Endothelial cell of umbilical vein (primary cell): Measurements from ENCODE around the gene ME3. TPM values are rescaled to one million over a fixed set of nuclear protein-coding genes. Genes with fewer than 3 reads are reported as not detected.

Experiments
- BruUV-seq: library from RNA; stranded (reverse); fragments of 400-500 nt; replicated peaks from 2 replicates; lab custom pipeline; 2021; lab: Mats Ljungman, UMichigan
- CTCF ChIA-PET: fragments of 300-600, 350-600 bp; sonication (Branson Sonifier 250); formaldehyde crosslinking; loops from one replicate; lab custom pipeline; 2021; ENCODE audit warnings: antibody characterized with exemption, inconsistent platforms; lab: Charles Lee
- POLR2A ChIA-PET: fragments of 300-600, 350-600 bp; sonication (Branson Sonifier 250); formaldehyde crosslinking; loops from one replicate; lab custom pipeline; 2021; ENCODE audit warnings: antibody characterized with exemption, inconsistent platforms; lab: Charles Lee
- DNase-seq: peaks from one replicate; pipeline ENCODE4 v3.0.0-alpha.2; 2011; ENCODE audit warnings: low read depth, low spot score
- FAIRE-seq: peaks from 2 replicates; lab custom pipeline; 2011; peaks lifted over from hg19 to GRCh38; lab: Jason Lieb, UNC
- H2AFZ ChIP-seq: 2 replicates; pipeline ENCODE4 v1.6.0; 2012; ENCODE audit warnings: low read depth, low read length, control low read depth, inconsistent platforms
- H3K27ac ChIP-seq: 2 replicates; pipeline ENCODE4 v1.5.1; 2011; ENCODE audit warnings: low read depth, mild to moderate bottlenecking, control low read depth, low read length, moderate library complexity; ENCODE audit not compliant: insufficient read depth
- H3K27me3 ChIP-seq, 2 experiments: 2 replicates each; pipeline versions ENCODE4 v1.6.0 to v1.6.1; 2011; ENCODE audit warnings: low read length in 2 of 2, mixed read lengths in 1 of 2; ENCODE audit not compliant: control insufficient read depth in 2 of 2, insufficient read depth in 2 of 2
- H3K36me3 ChIP-seq, 2 experiments: 2 replicates in 1 of 2; 3 replicates in 1 of 2; pipeline ENCODE4 v1.5.1; 2011; ENCODE audit warnings: low read length in 2 of 2, mild to moderate bottlenecking in 1 of 2, moderate library complexity in 1 of 2; ENCODE audit not compliant: control insufficient read depth in 2 of 2, insufficient read depth in 2 of 2; ENCODE audit errors: extremely low read depth in 1 of 2
- H3K4me1 ChIP-seq: 3 replicates; pipeline ENCODE4 v1.5.1; 2011; ENCODE audit warnings: mild to moderate bottlenecking, low read length; ENCODE audit not compliant: control insufficient read depth, insufficient read depth; ENCODE audit errors: extremely low read depth
- H3K4me2 ChIP-seq: 2 replicates; pipeline ENCODE4 v1.6.1; 2011; ENCODE audit warnings: low read length, control low read depth, mixed read lengths; ENCODE audit not compliant: insufficient read depth
- H3K4me3 ChIP-seq, 3 experiments: fragments of 200-600 bp in 1 of 3; sonication (generic), shearing (Covaris generic) in 1 of 3; replicated peaks in 1 of 3; 2 replicates each; pipeline ENCODE4 v1.5.1; 2011 to 2016; ENCODE audit warnings: control low read depth in 3 of 3, low read length in 3 of 3, mild to moderate bottlenecking in 2 of 3, inconsistent platforms in 1 of 3, low read depth in 1 of 3, moderate library complexity in 1 of 3; ENCODE audit not compliant: insufficient read depth in 1 of 3
- H3K79me2 ChIP-seq: 2 replicates; pipeline ENCODE4 v1.6.0; 2012; ENCODE audit warnings: low read length, inconsistent platforms; ENCODE audit not compliant: control insufficient read depth, insufficient read depth
- H3K9ac ChIP-seq: replicated peaks from 2 replicates; pipeline ENCODE3; 2011; ENCODE audit warnings: low read length, control low read depth; ENCODE audit not compliant: insufficient read depth; ENCODE audit errors: extremely low read depth
- H3K9me1 ChIP-seq: replicated peaks from 3 replicates; pipeline ENCODE4 v1.6.0; 2011; ENCODE audit warnings: mild to moderate bottlenecking, low read length; ENCODE audit not compliant: control insufficient read depth, insufficient read depth; ENCODE audit errors: extremely low read depth
- H3K9me3 ChIP-seq: replicated peaks from 2 replicates; pipeline ENCODE4 v1.5.1; 2012; ENCODE audit warnings: low read length, inconsistent platforms; ENCODE audit not compliant: control insufficient read depth, insufficient read depth
- H4K20me1 ChIP-seq: replicated peaks from 2 replicates; pipeline ENCODE3; 2011; ENCODE audit warnings: mild to moderate bottlenecking, low read length; ENCODE audit not compliant: control insufficient read depth, insufficient read depth; ENCODE audit errors: extremely low read depth
- EZH2 ChIP-seq: IDR thresholded peaks from 2 replicates; pipeline ENCODE4 v1.6.1; 2012; ENCODE audit warnings: borderline replicate concordance, low read depth, mild to moderate bottlenecking, moderate library complexity, low read length, inconsistent platforms; ENCODE audit not compliant: severe bottlenecking
- FOS ChIP-seq: IDR thresholded peaks from 2 replicates; pipeline ENCODE4 v1.6.1; 2011; ENCODE audit warnings: mild to moderate bottlenecking, low read length, moderate library complexity, borderline replicate concordance; ENCODE audit not compliant: insufficient read depth
- GATA2 ChIP-seq: IDR thresholded peaks from 2 replicates; pipeline ENCODE4 v1.7.0; 2011; ENCODE audit warnings: low read depth, mild to moderate bottlenecking, moderate library complexity, mixed read lengths, low read length; ENCODE audit not compliant: insufficient read length, insufficient read depth
- JUN ChIP-seq: IDR thresholded peaks from 2 replicates; pipeline ENCODE4 v1.6.1; 2011; ENCODE audit warnings: borderline replicate concordance, low read depth; ENCODE audit not compliant: insufficient read length, insufficient read depth
- MAX ChIP-seq: IDR thresholded peaks from 2 replicates; pipeline ENCODE4 v1.6.1; 2011; ENCODE audit not compliant: insufficient read depth, insufficient read length
- MYC ChIP-seq: IDR thresholded peaks from one replicate; pipeline ENCODE4 v1.6.1; 2011; ENCODE audit warnings: mild to moderate bottlenecking, low read depth, low read length
- POLR2A ChIP-seq: IDR thresholded peaks from 2 replicates; pipeline ENCODE4 v1.6.1; 2012; ENCODE audit warnings: low read depth, mild to moderate bottlenecking, control low read depth, low read length
- POLR2AphosphoS5 ChIP-seq: IDR thresholded peaks from 2 replicates; pipeline ENCODE4 v1.6.1; 2012; ENCODE audit warnings: low read depth, mild to moderate bottlenecking, control low read depth, low read length, moderate library complexity; ENCODE audit not compliant: insufficient read depth
- dilution Hi-C: fragments of 300-500 bp; cut with MboI; formaldehyde crosslinking; loops from one replicate; pipeline ENCODE4 v1.15.0; 2019; ENCODE audit warnings: low sequenced_read_pairs; ENCODE audit not compliant: extremely low pct_ligation_motif_present
- intact Hi-C: fragments of 100-400 bp; cut with micrococcal nuclease; formaldehyde crosslinking; loops from one replicate; pipeline ENCODE4 v1.10.0; 2022
- polyA plus RNA-seq, 4 experiments: library from polyadenylated mRNA; depleted of rRNA in 3 of 4; stranded (reverse) in 3 of 4; unstranded in 1 of 4; fragments of >200 nt; gene quantifications; 2 replicates each; pipeline versions ENCODE4 v1.2.1 to v1.2.3, GENCODE V29; 2011 to 2012; ENCODE audit warnings: missing spikeins in 1 of 4
- total RNA-seq: library from RNA; stranded (reverse); gene quantifications from 2 replicates; pipeline ENCODE4 v1.2.3, GENCODE V29; 2021
- TF ChIP-seq, protein P1 (sequence below), 2 donors: IDR thresholded peaks; 1 replicate in 1 of 2; 2 replicates in 1 of 2; pipeline ENCODE4 v1.5.1; 2011; ENCODE audit warnings: low read length in 2 of 2, mild to moderate bottlenecking in 2 of 2, moderate library complexity in 2 of 2, control low read depth in 1 of 2, inconsistent platforms in 1 of 2, low read depth in 1 of 2; ENCODE audit not compliant: insufficient read depth in 1 of 2; ENCODE audit errors: extremely low read depth in 1 of 2

ME3 gene
- total and polyA plus RNA-seq, 2 donors (not counting 3 experiments of a cell fraction or from before 2014, with no cell fraction given): 26.9 to 30.4 TPM

DNA sequence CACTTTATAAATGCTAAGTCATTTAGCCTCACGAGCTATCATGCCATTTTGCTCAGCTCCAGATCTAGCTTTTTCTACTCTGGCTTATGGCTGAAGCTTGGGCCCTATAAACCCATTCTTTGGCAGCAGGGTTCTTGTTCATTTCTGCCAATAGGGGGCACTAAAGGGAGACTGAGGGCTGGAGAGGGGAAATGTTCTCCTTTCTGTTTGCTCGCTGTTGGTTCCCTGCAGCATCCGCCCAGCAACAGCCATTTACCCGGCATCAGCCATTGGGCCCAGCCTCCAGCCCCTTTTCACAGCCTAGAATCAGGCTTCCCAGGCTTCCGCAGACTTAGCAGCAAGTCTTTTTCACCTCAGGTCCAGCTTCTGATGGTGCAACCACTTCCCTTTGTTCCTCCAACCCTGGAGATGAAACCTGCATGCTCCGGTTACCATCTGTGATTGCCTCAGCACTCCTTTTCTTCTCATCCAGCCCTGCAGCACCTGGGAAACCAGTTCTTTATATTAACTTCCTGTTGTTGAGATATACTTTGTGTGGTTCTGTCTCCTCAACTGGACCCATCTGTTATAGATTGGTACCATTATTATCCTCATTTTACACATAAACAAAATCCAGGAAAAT lies 4.2 kb upstream of the ME3 start:
- Histone ChIP-seq H3K9ac (no peak overlapping the region), H3K79me2 (peaks cover 2% of the 10 kb centered on the region), H3K9me3 (no peaks in the 10 kb centered on the region), H3K4me1 (peaks cover 13% of the 10 kb centered on the region), H3K27me3 (no peaks in the 10 kb centered on the region), H4K20me1 (no peaks in the 10 kb centered on the region), H3K36me3 (no peaks in the 10 kb centered on the region), H2AFZ (no peak overlapping the region), H3K9me1 (no peaks in the 10 kb centered on the region), H3K4me3 (no peak overlapping the region), H3K4me2 (no peak overlapping the region), H3K27ac (no peak overlapping the region)
- BruUV-seq: no TSS peak
- TF ChIP-seq, protein P1, sequence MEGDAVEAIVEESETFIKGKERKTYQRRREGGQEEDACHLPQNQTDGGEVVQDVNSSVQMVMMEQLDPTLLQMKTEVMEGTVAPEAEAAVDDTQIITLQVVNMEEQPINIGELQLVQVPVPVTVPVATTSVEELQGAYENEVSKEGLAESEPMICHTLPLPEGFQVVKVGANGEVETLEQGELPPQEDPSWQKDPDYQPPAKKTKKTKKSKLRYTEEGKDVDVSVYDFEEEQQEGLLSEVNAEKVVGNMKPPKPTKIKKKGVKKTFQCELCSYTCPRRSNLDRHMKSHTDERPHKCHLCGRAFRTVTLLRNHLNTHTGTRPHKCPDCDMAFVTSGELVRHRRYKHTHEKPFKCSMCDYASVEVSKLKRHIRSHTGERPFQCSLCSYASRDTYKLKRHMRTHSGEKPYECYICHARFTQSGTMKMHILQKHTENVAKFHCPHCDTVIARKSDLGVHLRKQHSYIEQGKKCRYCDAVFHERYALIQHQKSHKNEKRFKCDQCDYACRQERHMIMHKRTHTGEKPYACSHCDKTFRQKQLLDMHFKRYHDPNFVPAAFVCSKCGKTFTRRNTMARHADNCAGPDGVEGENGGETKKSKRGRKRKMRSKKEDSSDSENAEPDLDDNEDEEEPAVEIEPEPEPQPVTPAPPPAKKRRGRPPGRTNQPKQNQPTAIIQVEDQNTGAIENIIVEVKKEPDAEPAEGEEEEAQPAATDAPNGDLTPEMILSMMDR (IDR thresholded peaks at IDR 0.05; ENCODE audit: extremely low read depth in 1 of 2, insufficient read depth in 1 of 2, low read depth in 1 of 2, low read length in 2 of 2): peak; percentile 26 to 30
- TF ChIP-seq MYC: no peak
- intact Hi-C loops: loop anchor here (1.0 kb wide), 1 partner anchor 142 kb away; no protein-coding TSS in a partner anchor
- FAIRE-seq: no peak
- DNase-seq: no peak
- dilution Hi-C loops: no loop called here
- ChIA-PET CTCF (interaction anchor here (0.6 to 1.0 kb wide), 5 partner anchors 8 to 126 kb away, joined by 3 to 5 read pairs (median 3); partner anchors contain the start of gene PRSS23), POLR2A (no interaction called here)

- H4K20me1 ChIP-seq: no peaks in the 10 kb centered on the region
- H3K9me3 ChIP-seq: no peaks in the 10 kb centered on the region
- no TSS peak for BruUV-seq
- peaks cover 19% of the 10 kb centered on the region for H3K4me1 ChIP-seq
- no peak for FAIRE-seq
- no peaks in the 10 kb centered on the region for H3K27me3 ChIP-seq
- no peak overlapping the region for H3K4me2 ChIP-seq
- no peaks in the 10 kb centered on the region for H3K9me1 ChIP-seq
- dilution Hi-C loops (no loop called here), intact Hi-C loops (loop anchor here (1.0 kb wide), 1 partner anchor 142 kb away; no protein-coding TSS in a partner anchor)
- H3K4me3 ChIP-seq: no peak overlapping the region
- H3K9ac ChIP-seq: no peak overlapping the region
- CTCF ChIA-PET: interaction anchor here (0.6 to 1.0 kb wide), 5 partner anchors 9 to 127 kb away, joined by 3 to 5 read pairs (median 3); partner anchors contain the start of gene PRSS23
- H3K79me2 ChIP-seq: peaks cover 8% of the 10 kb centered on the region
- H3K27ac ChIP-seq: no peak overlapping the region
- no peak overlapping the region for H2AFZ ChIP-seq
- no peak for DNase-seq
- H3K36me3 ChIP-seq: no peaks in the 10 kb centered on the region
- POLR2A ChIA-PET: no interaction called here
- TF ChIP-seq MAX (no peak), MYC (no peak), POLR2A (no peak), FOS (no peak), GATA2 (no peak), POLR2AphosphoS5 (no peak), EZH2 (no peak), JUN (no peak)
- TF ChIP-seq, protein P1 (IDR thresholded peaks at IDR 0.05; ENCODE audit: extremely low read depth in 1 of 2, insufficient read depth in 1 of 2, low read depth in 1 of 2, low read length in 2 of 2): no peak
Measured at GRCh38 chr11:86676010-86676409, 3.6 kb upstream of the ME3 start.
